Measurements from ENCODE around the gene AIRE.
"Not testable (repeated sequence)": the region's sequence is repeated elsewhere in the genome, so short reads cannot be mapped to it uniquely, and the experiment has no call there.

Gene AIRE

GRCh38 chr21:44267655-44268142 lies 18.0 kb upstream of the AIRE start:
- peak; percentile 32 for DNase-seq

DNA sequence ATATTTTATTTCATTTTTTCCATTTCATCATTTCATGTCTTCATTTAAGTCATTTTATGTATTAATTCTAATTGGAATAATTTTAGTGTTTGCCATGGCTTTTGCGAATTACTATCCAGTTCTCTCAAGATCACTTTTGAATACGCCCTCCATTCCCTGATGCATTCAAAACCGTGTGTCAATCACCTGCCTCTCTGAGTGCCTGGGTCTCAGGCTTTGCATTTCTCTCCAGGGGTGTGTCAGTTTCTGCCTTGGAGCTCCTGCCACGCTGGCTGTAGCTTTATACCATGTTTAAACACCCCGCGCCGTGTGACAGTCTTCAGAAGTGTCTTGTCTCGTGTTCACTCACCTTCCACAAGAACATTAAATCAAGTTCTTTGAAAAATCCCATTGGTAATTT lies 16.6 kb upstream of the AIRE start:
- no peak for DNase-seq

DNA sequence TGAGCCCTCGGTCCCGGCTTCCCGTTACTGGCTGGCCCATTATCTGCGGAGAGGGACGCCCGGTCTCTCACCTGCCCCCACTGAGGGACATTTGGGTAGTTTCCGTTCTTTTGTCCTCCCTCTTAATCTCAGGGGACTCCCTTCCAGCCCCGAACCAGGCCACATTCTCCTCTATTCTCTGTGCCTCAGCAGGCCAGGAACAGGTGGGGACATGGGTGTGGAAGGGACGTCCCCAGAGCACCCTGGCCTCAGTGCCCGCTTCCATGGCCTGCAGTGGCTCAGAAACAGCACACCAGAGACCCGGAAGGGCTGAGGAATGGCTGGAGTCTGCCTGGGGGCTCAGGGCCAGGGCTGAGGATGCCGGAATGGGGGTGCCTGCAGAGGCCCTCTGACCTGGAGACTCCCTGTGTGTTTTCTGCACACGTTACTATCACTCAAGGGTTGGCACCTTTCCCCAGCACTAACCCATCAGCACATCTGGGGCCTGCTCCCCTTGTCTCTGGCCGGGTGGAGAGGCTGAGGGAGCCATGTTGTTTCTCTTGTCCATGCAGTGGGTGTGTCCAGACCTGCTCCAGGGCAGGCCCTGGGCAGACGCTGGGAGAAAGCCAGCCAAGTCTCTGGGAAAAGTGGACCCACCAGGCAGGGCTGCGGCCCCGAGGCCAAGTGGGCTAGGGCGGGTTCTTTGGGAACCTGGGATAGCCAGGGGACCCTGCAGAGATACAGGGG lies 14.0 kb upstream of the AIRE start:
- no peak for DNase-seq

GRCh38 chr21:44272284-44272858 lies 13.3 kb upstream of the AIRE start:
- DNase-seq = no peak

DNA sequence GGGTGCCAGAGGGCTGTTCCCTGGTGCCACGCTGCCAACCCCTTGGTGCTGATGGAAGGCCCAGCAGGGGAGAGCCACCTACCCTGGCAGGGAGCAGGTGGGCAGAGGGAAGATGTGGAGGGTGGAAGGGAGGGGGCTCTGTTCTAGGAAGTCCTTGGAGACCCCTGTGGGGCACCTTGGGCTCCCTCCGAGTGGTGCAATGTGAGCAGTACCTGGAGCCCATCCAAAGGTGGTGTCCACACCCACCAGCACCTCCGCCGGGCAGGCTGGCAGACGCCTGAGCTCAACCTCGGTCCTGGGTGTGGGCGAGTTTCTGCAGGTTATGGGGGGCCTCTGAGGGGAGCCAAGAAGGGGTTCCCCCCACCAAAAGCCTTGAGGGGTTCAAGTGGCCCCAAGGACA lies 12.6 kb upstream of the AIRE start:
- DNase-seq = no peak

DNA sequence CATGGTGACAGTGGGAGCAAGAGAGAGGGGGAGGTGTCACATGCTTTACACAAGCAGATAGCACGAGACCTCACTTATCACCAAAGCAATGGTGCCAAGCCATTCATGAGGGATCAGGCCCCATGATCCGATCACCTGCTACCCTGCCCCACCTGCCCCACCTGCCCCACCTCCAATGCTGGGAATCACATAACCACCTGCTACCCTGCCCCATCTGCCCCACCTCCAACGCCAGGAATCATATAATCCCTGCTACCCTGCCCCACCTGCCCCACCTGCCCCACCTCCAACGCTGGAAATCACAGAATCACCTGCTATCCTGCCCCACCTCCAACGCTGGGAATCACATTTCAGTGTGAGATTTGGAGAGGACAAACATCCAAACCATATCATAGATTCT lies 10.6 kb upstream of the AIRE start:
- no peak for DNase-seq

GRCh38 chr21:44279354-44280260 lies 6.1 kb upstream of the AIRE start:
- no peak for DNase-seq

DNA sequence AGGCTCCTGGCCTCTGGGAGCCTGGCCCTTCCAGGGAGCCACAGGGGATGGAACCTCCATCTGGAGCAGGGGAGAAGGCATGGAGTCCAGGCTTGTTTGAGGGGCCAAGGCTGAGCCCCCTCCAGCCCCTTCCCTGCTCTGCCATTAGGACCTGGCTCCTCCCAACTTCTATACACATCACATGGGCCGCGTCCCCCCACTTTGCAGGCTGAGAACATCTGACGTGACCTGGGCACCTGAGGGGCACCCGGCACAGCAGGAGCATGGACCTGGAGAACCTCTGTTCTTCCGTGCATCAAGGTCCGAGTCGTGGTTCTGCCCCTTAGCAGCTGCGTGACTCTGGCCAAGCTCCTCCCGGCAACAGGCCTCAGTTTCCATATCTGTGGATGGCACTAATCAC lies 3.9 kb upstream of the AIRE start:
- DNase-seq = peak; percentile 24

- DNase-seq = no peak
Measured at GRCh38 chr21:44282370-44282769, 3.3 kb upstream of the AIRE start.

- DNase-seq = not testable (repeated sequence)
Measured at GRCh38 chr21:44283211-44283785, 2.4 kb upstream of the AIRE start.

GRCh38 chr21:44283948-44284347 lies 1.7 kb upstream of the AIRE start:
- DNase-seq = peak; percentile 35

DNA sequence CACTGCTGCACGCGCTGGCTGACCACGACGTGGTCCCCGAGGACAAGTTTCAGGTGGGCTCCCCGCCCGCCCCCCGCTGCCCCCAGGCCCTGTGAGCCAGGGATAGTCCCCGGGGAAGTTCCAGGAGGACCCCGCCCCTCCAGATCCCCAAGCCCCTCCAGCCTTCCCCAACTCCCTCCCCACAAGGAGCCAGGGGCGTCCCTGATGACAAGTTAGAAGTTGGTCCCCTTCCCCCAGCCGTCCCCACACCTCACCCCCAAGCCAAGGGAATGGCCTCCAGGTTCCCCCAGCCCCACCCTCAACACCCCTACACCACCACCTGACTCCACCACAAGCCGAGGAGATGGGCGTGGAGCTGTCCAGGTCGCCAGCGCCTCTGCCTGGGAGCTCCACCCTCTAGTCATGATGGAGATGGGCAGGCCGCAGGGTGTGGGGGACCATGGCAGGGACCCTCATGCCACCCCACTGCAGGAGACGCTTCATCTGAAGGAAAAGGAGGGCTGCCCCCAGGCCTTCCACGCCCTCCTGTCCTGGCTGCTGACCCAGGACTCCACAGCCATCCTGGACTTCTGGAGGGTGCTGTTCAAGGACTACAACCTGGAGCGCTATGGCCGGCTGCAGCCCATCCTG lies 525 bp downstream of the AIRE start:
- peak; percentile 29 for DNase-seq

GRCh38 chr21:44286716-44287632 lies 1.3 kb downstream of the AIRE start:
- peak; percentile 38 for DNase-seq

DNA sequence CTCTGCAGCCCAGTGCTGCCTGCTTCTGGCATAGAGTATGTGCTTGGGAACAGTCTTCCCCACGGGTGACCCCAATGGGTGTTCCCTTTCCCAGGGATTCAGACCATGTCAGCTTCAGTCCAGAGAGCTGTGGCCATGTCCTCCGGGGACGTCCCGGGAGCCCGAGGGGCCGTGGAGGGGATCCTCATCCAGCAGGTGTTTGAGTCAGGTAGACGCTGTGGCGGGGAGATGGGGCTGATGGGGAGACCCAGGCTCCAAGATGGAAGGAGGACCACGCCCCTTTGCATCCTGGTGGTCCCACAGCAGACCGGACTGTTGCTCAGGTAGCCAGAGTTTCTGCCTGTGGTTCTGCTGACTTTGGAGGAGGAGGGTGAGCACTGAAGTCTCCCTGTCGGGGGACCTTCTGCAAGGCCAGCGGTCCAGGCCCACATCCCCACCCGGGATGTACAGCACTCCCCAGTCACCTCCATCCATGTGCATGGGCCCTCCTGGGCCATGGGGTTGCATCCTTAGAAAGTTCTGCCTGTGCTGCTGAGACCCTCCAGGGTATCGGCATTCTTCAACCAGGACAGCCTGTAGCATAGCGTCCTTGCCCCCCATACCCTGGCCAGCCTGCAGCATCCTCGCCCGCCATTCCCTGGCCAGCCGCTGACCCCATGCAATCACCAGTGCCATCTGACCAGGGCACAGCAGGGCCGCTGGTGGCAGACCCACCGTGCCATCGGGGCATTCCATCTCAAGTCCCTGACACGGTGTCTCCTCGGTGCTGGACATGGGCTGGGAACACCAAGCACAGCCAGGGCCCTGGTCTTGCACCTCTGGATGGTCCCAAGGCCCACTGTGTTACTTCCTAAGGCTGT lies 2.8 kb downstream of the AIRE start:
- peak; percentile 22 for DNase-seq

DNA sequence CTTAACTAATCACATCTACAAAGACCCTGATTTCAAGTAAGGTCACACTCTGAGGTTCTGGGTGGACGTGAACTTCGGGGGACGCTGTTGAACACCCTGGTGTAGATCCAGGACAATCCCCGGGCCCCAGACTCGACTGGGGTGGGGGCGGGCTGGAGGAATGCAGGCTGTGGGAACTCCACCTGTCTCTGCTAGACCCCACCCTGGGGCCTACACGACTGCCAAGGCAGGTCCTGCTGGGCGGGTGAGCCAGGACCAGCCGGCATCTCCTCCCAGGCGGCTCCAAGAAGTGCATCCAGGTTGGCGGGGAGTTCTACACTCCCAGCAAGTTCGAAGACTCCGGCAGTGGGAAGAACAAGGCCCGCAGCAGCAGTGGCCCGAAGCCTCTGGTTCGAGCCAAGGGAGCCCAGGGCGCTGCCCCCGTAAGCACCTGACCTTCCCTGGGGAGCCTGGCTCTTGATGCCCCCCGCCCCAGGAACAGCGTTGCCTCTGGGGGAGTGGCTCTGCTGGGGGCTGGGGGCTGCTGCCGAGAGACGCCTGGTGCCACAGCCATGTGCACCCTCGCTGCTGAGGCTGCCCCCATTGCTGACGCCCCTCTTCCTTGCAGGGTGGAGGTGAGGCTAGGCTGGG lies 3.8 kb downstream of the AIRE start:
- peak; percentile 30 for DNase-seq

GRCh38 chr21:44290327-44291077 lies 4.8 kb downstream of the AIRE start:
- DNase-seq = no peak

- DNase-seq = no peak
Measured at GRCh38 chr21:44291078-44291935, 5.6 kb downstream of the AIRE start.
